Neural cell (in vitro differentiated cells): ENCODE results near the gene FANCI. TPM values are rescaled to one million over a fixed set of nuclear protein-coding genes. Genes with fewer than 3 reads are reported as not detected.

Experiments
- H2AFZ ChIP-seq: fragments of 200-600, 300-800 bp; sonication (generic), shearing (Covaris generic); 2 replicates; pipeline ENCODE4 v1.6.0; 2014; ENCODE audit warnings: low read depth, mild to moderate bottlenecking, antibody characterized with exemption, low read length, moderate library complexity
- H3F3A ChIP-seq: fragments of 200-600 bp; shearing (Covaris generic); 2 replicates; pipeline ENCODE4 v1.6.1; 2016; ENCODE audit warnings: mild to moderate bottlenecking, moderate library complexity, mixed read lengths, antibody characterized with exemption, low read length; ENCODE audit not compliant: insufficient read depth, poor library complexity, severe bottlenecking
- H3K27ac ChIP-seq: fragments of 200-600, 300-800 bp; sonication (generic), shearing (Covaris generic); 2 replicates; pipeline ENCODE4 v1.5.1; 2014; ENCODE audit warnings: mild to moderate bottlenecking, low read length, moderate library complexity
- H3K27me3 ChIP-seq: fragments of 300-800, 200-600 bp; sonication (generic), shearing (Covaris generic); 2 replicates; pipeline ENCODE4 v1.6.0; 2014; ENCODE audit warnings: mild to moderate bottlenecking, low read depth, low read length, moderate library complexity; ENCODE audit not compliant: insufficient read depth
- H3K36me3 ChIP-seq: fragments of 300-800, 200-600 bp; sonication (generic), shearing (Covaris generic); 2 replicates; pipeline ENCODE4 v1.5.1; 2014; ENCODE audit warnings: mild to moderate bottlenecking, antibody characterized with exemption, low read length, moderate library complexity; ENCODE audit not compliant: insufficient read depth
- H3K4me2 ChIP-seq: fragments of 300-800, 200-600 bp; sonication (generic), shearing (Covaris generic); 2 replicates; pipeline ENCODE4 v1.6.0; 2014; ENCODE audit warnings: mild to moderate bottlenecking, low read length
- H3K4me3 ChIP-seq: fragments of 300-800, 200-600 bp; sonication (generic), shearing (Covaris generic); 2 replicates; pipeline ENCODE4 v1.5.1; 2014; ENCODE audit warnings: mild to moderate bottlenecking, low read length, moderate library complexity
- H3K79me2 ChIP-seq: fragments of 200-600 bp; shearing (Covaris generic); replicated peaks from 2 replicates; pipeline ENCODE4 v1.6.0; 2014; ENCODE audit warnings: mild to moderate bottlenecking, low read length, moderate library complexity; ENCODE audit not compliant: insufficient read depth
- H3K9ac ChIP-seq: fragments of 300-800, 200-600 bp; sonication (generic), shearing (Covaris generic); 2 replicates; pipeline ENCODE4 v1.6.1; 2016; ENCODE audit warnings: mild to moderate bottlenecking, low read length, mixed read lengths
- H3K9me2 ChIP-seq: fragments of 200-600 bp; shearing (Covaris generic); 2 replicates; pipeline ENCODE4 v1.6.1; 2016; ENCODE audit warnings: mild to moderate bottlenecking, low read length, mixed read lengths; ENCODE audit not compliant: insufficient read depth
- H3K9me3 ChIP-seq: fragments of 200-600, 300-800 bp; sonication (generic), shearing (Covaris generic); 2 replicates; pipeline ENCODE4 v1.6.1; 2016; ENCODE audit warnings: mild to moderate bottlenecking, mixed run types, low read length, moderate library complexity, mixed read lengths
- H4K20me1 ChIP-seq: fragments of 200-600 bp; shearing (Covaris generic); 2 replicates; pipeline ENCODE4 v1.6.1; 2016; ENCODE audit warnings: mild to moderate bottlenecking, mixed run types; ENCODE audit not compliant: insufficient read depth
- CTCF ChIP-seq: fragments of 450-650 bp; IDR thresholded peaks from 2 replicates; pipeline ENCODE4 v1.5.1; 2014; ENCODE audit warnings: antibody characterized with exemption, mild to moderate bottlenecking, moderate library complexity; ENCODE audit not compliant: poor library complexity, severe bottlenecking
- EP300 ChIP-seq: fragments of 450-650 bp; conservative IDR thresholded peaks from 2 replicates; pipeline ENCODE4 v1.6.1; 2014; ENCODE audit warnings: antibody characterized with exemption, mild to moderate bottlenecking, moderate library complexity; ENCODE audit not compliant: poor library complexity, severe bottlenecking
- EZH2 ChIP-seq: fragments of 200-600, 300-800 bp; shearing (Covaris generic), sonication (generic); IDR thresholded peaks from 2 replicates; pipeline ENCODE4 v1.6.1; 2014; ENCODE audit warnings: antibody characterized with exemption, low read length, borderline replicate concordance, mild to moderate bottlenecking; ENCODE audit not compliant: insufficient read depth, poor library complexity, severe bottlenecking
- MXI1 ChIP-seq: fragments of 450-650 bp; conservative IDR thresholded peaks from 2 replicates; pipeline ENCODE4 v1.6.1; 2014; ENCODE audit warnings: antibody characterized with exemption, mild to moderate bottlenecking; ENCODE audit not compliant: poor library complexity, severe bottlenecking
- POLR2AphosphoS5 ChIP-seq: IDR thresholded peaks from 2 replicates; pipeline ENCODE4 v1.6.1; 2012
- RAD21 ChIP-seq: fragments of 450-650 bp; conservative IDR thresholded peaks from 2 replicates; pipeline ENCODE4 v1.6.1; 2014; ENCODE audit warnings: antibody characterized with exemption, mild to moderate bottlenecking, moderate library complexity
- REST ChIP-seq: IDR thresholded peaks from 2 replicates; pipeline ENCODE4 v1.6.1; 2012; ENCODE audit warnings: borderline replicate concordance
- SMC3 ChIP-seq: fragments of 450-650 bp; conservative IDR thresholded peaks from 2 replicates; pipeline ENCODE4 v1.6.1; 2014; ENCODE audit warnings: antibody characterized with exemption, mild to moderate bottlenecking, moderate library complexity; ENCODE audit not compliant: poor library complexity
- TAF1 ChIP-seq: IDR thresholded peaks from 2 replicates; pipeline ENCODE4 v1.6.1; 2012; ENCODE audit warnings: low read depth
- polyA plus RNA-seq: library from polyadenylated mRNA; depleted of rRNA; stranded (reverse); fragments of >200 nt; gene quantifications from 2 replicates; pipeline ENCODE4 v1.2.3, GENCODE V29; 2014

FANCI gene
- polyA plus RNA-seq, 1 donor from 2014 or later: 5.4 TPM

GRCh38 chr15:89196994-89197393, 46.8 kb upstream of the FANCI start:
- Histone ChIP-seq H4K20me1 (no peaks in the 10 kb centered on the region), H3K27me3 (no peaks in the 10 kb centered on the region), H3K4me2 (no peak overlapping the region), H2AFZ (no peak overlapping the region), H3K9me2 (no peaks in the 10 kb centered on the region), H3K27ac (no peak overlapping the region), H3K9me3 (no peaks in the 10 kb centered on the region), H3K4me3 (no peak overlapping the region), H3K36me3 (peaks cover 11% of the 10 kb centered on the region), H3K9ac (no peak overlapping the region), H3F3A (no peaks in the 10 kb centered on the region), H3K79me2 (no peaks in the 10 kb centered on the region)
- no peak for TF ChIP-seq POLR2AphosphoS5

- no peaks in the 10 kb centered on the region for H3K27me3 ChIP-seq
- H3F3A ChIP-seq: no peaks in the 10 kb centered on the region
- no peak overlapping the region for H3K4me3 ChIP-seq
- no peak overlapping the region for H2AFZ ChIP-seq
- no peaks in the 10 kb centered on the region for H3K9me3 ChIP-seq
- H3K4me2 ChIP-seq: no peak overlapping the region
- peaks cover 9% of the 10 kb centered on the region for H3K36me3 ChIP-seq
- no peaks in the 10 kb centered on the region for H4K20me1 ChIP-seq
- no peaks in the 10 kb centered on the region for H3K9me2 ChIP-seq
- H3K27ac ChIP-seq: no peak overlapping the region
- TF ChIP-seq EP300 (no peak), POLR2AphosphoS5 (no peak), SMC3 (no peak), EZH2 (no peak), CTCF (no peak), MXI1 (no peak), TAF1 (no peak), REST (no peak), RAD21 (no peak)
- H3K79me2 ChIP-seq: no peaks in the 10 kb centered on the region
- H3K9ac ChIP-seq: no peak overlapping the region
Observed at GRCh38 chr15:89197503-89197971, 46.2 kb upstream of the FANCI start.

GRCh38 chr15:89198196-89198595, 45.6 kb upstream of the FANCI start:
- H3K9me2 ChIP-seq: no peaks in the 10 kb centered on the region
- no peaks in the 10 kb centered on the region for H3K27me3 ChIP-seq
- H4K20me1 ChIP-seq: no peaks in the 10 kb centered on the region
- H3K4me2 ChIP-seq: no peak overlapping the region
- no peak overlapping the region for H2AFZ ChIP-seq
- TF ChIP-seq EP300 (no peak), REST (no peak), SMC3 (no peak), TAF1 (no peak), CTCF (no peak), MXI1 (no peak)
- no peaks in the 10 kb centered on the region for H3K79me2 ChIP-seq
- no peak overlapping the region for H3K27ac ChIP-seq
- peaks cover 2% of the 10 kb centered on the region for H3K36me3 ChIP-seq
- no peaks in the 10 kb centered on the region for H3F3A ChIP-seq
- no peak overlapping the region for H3K4me3 ChIP-seq
- H3K9ac ChIP-seq: no peak overlapping the region
- no peaks in the 10 kb centered on the region for H3K9me3 ChIP-seq
